ENCODE results near the gene ABLIM2. TPM values are rescaled to one million over a fixed set of nuclear protein-coding genes. Genes with fewer than 3 reads are reported as not detected.

Gene ABLIM2
- total RNA-seq, 4 donors from 2014 or later = 10.6 to 31.7 (median 20.3) TPM

- no peak for DNase-seq (ENCODE audit: low spot score in 2 of 2)
- no peak overlapping the region for H3K4me3 ChIP-seq (ENCODE audit: low read depth, poor library complexity, severe bottlenecking)
- TF ChIP-seq CTCF (IDR thresholded peaks at IDR 0.05) (no peak), POLR2A (IDR thresholded peaks at IDR 0.05) (no peak)
- 87 to 90% methylated on average over 37 of the region's 39 CpGs for WGBS, 2 donors
- intact Hi-C loops (cut with DNase I; ENCODE audit: low total_unique reads) = no loop called here
Measured at GRCh38 chr4:8152090-8152864, 6.3 kb downstream of the ABLIM2 start.

GRCh38 chr4:8151165-8151650 is 7.4 kb downstream of the ABLIM2 start:
- intact Hi-C loops (cut with DNase I; ENCODE audit: low total_unique reads) = no loop called here
- TF ChIP-seq CTCF (IDR thresholded peaks at IDR 0.05) (no peak), POLR2A (IDR thresholded peaks at IDR 0.05) (no peak)
- H3K4me3 ChIP-seq (ENCODE audit: low read depth, poor library complexity, severe bottlenecking) = no peak overlapping the region
- WGBS, 2 donors = 81 to 85% methylated on average over 11 to 15 of the region's 15 CpGs
- no peak for DNase-seq (ENCODE audit: low spot score in 2 of 2)

GRCh38 chr4:8150152-8151090 is 8.2 kb downstream of the ABLIM2 start:
- no peak for TF ChIP-seq CTCF (IDR thresholded peaks at IDR 0.05)
- TF ChIP-seq POLR2A (IDR thresholded peaks at IDR 0.05) = no peak
- intact Hi-C loops (cut with DNase I; ENCODE audit: low total_unique reads) = no loop called here
- no peak overlapping the region for H3K4me3 ChIP-seq (ENCODE audit: low read depth, poor library complexity, severe bottlenecking)
- no peak for DNase-seq (ENCODE audit: low spot score in 2 of 2)
- 68 to 71% methylated on average over 29 of the region's 29 CpGs for WGBS, 2 donors

GRCh38 chr4:8149664-8150063 is 8.9 kb downstream of the ABLIM2 start:
- DNase-seq (ENCODE audit: low spot score in 2 of 2) = no peak
- 85 to 86% methylated on average over 7 of the region's 7 CpGs for WGBS, 2 donors

More at GRCh38 chr4:8149664-8150063, 8.9 kb downstream of the ABLIM2 start:
- no peak for TF ChIP-seq CTCF (IDR thresholded peaks at IDR 0.05)
- TF ChIP-seq POLR2A (IDR thresholded peaks at IDR 0.05) = no peak
- intact Hi-C loops (cut with DNase I; ENCODE audit: low total_unique reads) = no loop called here
- H3K4me3 ChIP-seq (ENCODE audit: low read depth, poor library complexity, severe bottlenecking) = no peak overlapping the region

Data from lower leg skin (tissue), 4 donors.